Gastroesophageal sphincter (tissue), 3 donors: Measurements from ENCODE around the gene JMJD8.

Experiments used
- CTCF ChIP-seq, 4 experiments: fragments of 200-600 bp in 2 of 4; fragments of 450-650 bp in 2 of 4; sonication (generic) in 1 of 4; IDR thresholded peaks; one replicate each; pipeline ENCODE4 v1.5.1; 2017 to 2019; ENCODE audit warnings: antibody characterized with exemption in 4 of 4, mild to moderate bottlenecking in 2 of 4, moderate library complexity in 2 of 4
- POLR2A ChIP-seq, 2 donors: fragments of 450-650 bp; IDR thresholded peaks; one replicate each; pipeline ENCODE4 v1.6.1; 2017; ENCODE audit warnings: antibody characterized with exemption in 2 of 2, mild to moderate bottlenecking in 2 of 2, moderate library complexity in 1 of 2

- TF ChIP-seq POLR2A (IDR thresholded peaks at IDR 0.05) (no peak), CTCF (IDR thresholded peaks at IDR 0.05) (no peak)
These were observed 8.9 kb downstream of the JMJD8 start, which contains the start of gene RHBDL1 for GRCh38 chr16:674968-675883.
